Measurements from ENCODE around the gene RHO.

- no peak for TF ChIP-seq CTCF (IDR thresholded peaks at IDR 0.05; ENCODE audit: low read length)
- no peak for TF ChIP-seq EZH2 (IDR thresholded peaks at IDR 0.05; ENCODE audit: borderline replicate concordance, low read length)
Observed at GRCh38 chr3:129560911-129561594, 32.6 kb downstream of the RHO start.
